HG02610 (cell line): ENCODE results near the gene APOL2.
"Not testable (repeated sequence)": the region's sequence is repeated elsewhere in the genome, so short reads cannot be mapped to it uniquely, and the experiment has no call there.

Source experiments
- ATAC-seq: cut with Tn5 transposase; IDR thresholded peaks from one replicate; pipeline ENCODE4 v1.9.1; 2021; ENCODE audit warnings: mild to moderate bottlenecking, moderate library complexity; ENCODE audit not compliant: unreplicated experiment

APOL2 gene

GRCh38 chr22:36263216-36263673 is 23.9 kb upstream of the APOL2 start:
- ATAC-seq = not testable (repeated sequence)

GRCh38 chr22:36262307-36262706 is 23.0 kb upstream of the APOL2 start:
- not testable (repeated sequence) for ATAC-seq

- ATAC-seq = not testable (repeated sequence)
Observed at GRCh38 chr22:36261675-36262074, 22.3 kb upstream of the APOL2 start.

- ATAC-seq = no peak
Observed at GRCh38 chr22:36259615-36260300, 20.4 kb upstream of the APOL2 start.

- no peak for ATAC-seq
Observed at GRCh38 chr22:36258701-36259614, 19.6 kb upstream of the APOL2 start.

GRCh38 chr22:36257948-36258670 is 18.8 kb upstream of the APOL2 start:
- no peak for ATAC-seq

GRCh38 chr22:36257308-36257707 is 18.0 kb upstream of the APOL2 start:
- ATAC-seq = no peak

- no peak for ATAC-seq
Observed at GRCh38 chr22:36256478-36256877, 17.2 kb upstream of the APOL2 start.

GRCh38 chr22:36255572-36255971 is 16.2 kb upstream of the APOL2 start:
- ATAC-seq = not testable (repeated sequence)

GRCh38 chr22:36253523-36254490 is 14.5 kb upstream of the APOL2 start:
- no peak for ATAC-seq

- ATAC-seq = peak; percentile 67
Observed at GRCh38 chr22:36252754-36253522, 13.6 kb upstream of the APOL2 start, which contains the start of gene APOL1. TSS of gene APOL1 (plus strand) at chr22:36253133. CDS start at chr22:36254956, 1,823 bp downstream.

GRCh38 chr22:36251979-36252608 is 12.8 kb upstream of the APOL2 start:
- ATAC-seq = not testable (repeated sequence)

GRCh38 chr22:36250292-36250960 is 11.1 kb upstream of the APOL2 start:
- ATAC-seq = not testable (repeated sequence)

GRCh38 chr22:36249160-36249559 is 9.8 kb upstream of the APOL2 start:
- ATAC-seq = no peak

- no peak for ATAC-seq
Observed at GRCh38 chr22:36247955-36248354, 8.6 kb upstream of the APOL2 start.

GRCh38 chr22:36246718-36247117 is 7.4 kb upstream of the APOL2 start:
- no peak for ATAC-seq

GRCh38 chr22:36245805-36246356 is 6.6 kb upstream of the APOL2 start:
- ATAC-seq = no peak
